SKM-1 (cell line): ENCODE results near the gene EFCAB8.

ENCODE experiments used
- DNase-seq: peaks from one replicate; lab custom pipeline; 2025; ENCODE audit not compliant: unreplicated experiment; lab: John Stamatoyannopoulos, UW

The EFCAB8 gene, protein sequence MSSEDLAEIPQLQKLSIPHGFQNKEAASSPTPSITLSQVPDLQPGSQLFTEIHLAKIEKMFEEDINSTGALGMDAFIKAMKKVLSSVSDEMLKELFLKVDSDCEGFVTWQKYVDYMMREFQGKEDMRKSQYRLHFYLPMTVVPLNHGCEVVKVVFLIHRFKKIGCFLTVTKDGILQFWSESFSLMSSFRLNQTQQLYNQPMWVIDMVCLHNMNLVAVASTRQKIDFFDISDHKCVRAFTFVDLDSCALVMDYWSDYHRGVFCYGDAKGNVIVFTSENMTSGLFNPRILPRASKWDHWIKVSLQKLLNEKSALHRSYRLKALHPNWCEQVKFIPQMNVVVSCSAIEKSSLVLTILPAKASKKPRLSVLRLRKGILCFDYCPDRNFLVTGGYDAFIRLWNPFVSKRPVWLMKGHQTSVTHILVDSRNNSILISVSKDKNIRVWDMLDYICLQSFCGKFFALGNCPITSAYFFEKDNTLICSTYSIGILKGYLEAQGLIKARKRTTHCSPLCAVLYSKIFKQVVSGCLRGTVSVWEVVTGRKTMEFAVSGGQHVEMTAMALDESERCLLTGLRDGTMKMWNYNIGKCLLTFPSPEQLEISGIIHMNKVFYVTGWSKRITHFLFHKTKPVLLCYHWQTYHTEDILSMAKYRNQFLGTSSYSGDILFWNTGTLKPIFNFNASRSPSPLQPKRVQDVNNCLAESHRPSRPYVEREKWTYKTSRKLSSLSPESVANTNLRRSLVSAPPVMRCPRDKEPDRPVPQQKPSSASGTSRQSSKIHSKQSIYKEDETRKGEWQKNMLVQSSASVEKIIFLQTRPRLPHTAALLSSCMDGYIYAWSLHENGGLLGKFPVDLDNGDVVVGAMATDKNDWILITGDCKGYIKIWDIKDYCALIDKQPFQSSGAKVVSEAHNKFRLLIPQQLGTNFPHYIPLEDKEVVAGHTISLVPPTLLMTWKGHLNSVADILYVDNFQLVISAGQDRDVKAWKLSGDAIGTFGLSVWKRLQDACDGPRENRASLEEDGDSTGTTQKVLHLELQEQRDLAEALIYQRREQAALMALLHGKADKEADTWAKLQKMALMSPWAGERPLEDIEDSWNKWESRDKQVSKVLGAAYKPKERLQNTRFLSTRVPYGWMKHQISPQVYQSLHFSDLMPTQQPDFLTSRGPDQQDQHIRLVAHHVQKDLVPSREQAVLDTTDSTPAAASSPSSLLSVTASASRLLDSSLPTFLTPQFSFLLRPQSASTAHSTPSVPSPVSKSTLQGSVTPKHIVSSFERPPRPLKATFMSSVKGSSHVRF

GRCh38 chr20:32858701-32859372 lies at the start of gene EFCAB8:
EFCAB8 (plus strand) TSS chr20:32858923; CDS start chr20:32863793, 4,870 bp downstream.
- DNase-seq = no peak

DNA sequence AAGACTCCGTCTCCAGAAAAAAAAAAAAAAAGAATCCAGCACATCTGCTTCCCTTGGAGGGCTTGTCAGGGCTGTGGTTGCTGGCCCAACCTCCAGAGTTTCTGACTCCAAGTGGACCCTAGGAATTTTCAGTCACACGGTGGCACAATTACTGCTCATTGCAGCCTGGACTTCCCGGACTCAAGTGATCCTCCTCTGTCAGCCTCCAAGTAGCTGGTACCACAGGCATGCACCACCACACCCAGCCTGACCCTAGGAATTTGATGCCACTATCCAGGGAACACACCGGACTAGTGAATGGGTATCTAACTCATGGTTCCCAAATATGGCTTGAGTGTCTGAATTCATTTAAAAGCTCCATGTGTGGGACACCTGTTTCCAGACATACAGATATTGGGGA lies 48.8 kb upstream of the EFCAB8 start:
- DNase-seq = no peak

DNA sequence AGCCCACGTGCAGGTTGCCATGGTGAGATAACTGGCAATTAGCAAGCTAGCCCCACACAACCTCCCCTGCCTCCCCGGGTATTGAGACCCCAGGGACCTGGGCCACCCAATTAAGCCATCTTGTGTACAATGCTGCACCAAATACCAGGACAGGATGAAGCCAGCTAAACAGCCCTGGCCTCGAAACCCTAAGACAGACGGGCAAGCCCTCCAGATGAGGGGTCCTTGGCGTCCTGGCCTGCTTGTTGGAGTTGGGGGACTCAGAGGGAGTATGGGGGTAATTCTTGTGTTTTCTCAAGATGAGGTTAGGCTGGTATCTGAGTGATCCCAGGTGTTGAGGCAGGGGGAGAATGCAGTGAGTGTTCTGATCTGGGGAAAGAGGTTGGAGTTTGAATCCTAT lies 47.8 kb upstream of the EFCAB8 start:
- no peak for DNase-seq

GRCh38 chr20:32811886-32812285 lies 46.8 kb upstream of the EFCAB8 start:
- no peak for DNase-seq

DNA sequence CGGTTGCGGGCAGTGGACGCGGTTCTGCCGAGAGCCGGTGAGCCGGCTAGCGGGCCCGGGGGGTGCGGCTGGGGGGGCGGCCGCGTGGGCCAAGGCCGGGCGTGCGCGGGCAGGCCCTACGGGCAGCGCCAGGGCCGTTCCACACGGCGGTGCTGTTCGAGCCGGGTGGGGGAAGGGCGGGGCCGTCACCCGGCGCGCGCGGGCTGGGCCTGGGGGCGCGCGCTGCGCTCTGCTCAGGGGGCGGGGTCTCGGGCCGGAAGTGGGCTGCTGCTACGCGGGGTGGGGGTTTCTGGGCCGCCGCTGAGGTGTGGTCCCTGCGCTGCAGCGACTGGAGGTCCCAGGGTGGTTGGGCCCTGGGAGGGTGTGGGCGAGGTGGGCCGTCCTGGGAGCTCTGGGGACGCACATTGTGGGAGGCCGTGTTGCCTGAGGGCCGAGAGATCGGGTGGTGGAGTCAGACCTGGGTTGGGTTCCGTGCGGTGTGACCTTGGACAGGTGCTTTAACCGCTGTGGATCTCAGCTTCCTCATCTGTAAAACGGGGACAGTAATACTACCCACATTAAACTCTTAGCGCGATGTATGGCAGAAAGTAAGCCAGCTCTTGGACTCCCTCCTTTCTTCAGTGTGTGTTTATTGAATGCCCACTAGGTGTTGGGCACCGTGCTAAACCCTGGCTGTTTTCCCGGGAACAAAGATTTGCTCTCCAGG lies 38.6 kb upstream of the EFCAB8 start:
- no peak for DNase-seq

- DNase-seq = no peak
Measured at GRCh38 chr20:32820698-32821377, 37.9 kb upstream of the EFCAB8 start.

DNA sequence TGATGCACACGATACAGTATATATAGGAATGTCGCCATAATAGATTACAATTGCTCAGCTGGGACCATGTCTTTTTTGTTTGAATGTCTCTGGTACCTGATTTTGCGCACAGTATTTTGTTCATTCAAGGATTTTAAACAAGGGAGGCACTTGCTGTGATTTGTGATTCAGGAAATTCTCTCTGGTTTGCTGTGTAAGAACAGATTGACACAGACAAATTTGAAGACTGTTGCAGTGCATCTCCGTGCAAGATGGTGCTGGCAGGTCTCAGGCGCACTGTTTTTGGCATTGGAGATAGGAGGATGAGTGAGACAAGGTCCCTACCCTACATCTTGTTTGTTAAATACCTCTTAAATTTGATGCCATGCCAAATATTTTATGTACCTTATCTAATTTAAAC lies 36.5 kb upstream of the EFCAB8 start:
- no peak for DNase-seq

- no peak for DNase-seq
Measured at GRCh38 chr20:32823078-32823477, 35.6 kb upstream of the EFCAB8 start.

- no peak for DNase-seq
Measured at GRCh38 chr20:32823737-32824588, 34.8 kb upstream of the EFCAB8 start.

GRCh38 chr20:32828029-32828680 lies 30.6 kb upstream of the EFCAB8 start:
- no peak for DNase-seq

DNA sequence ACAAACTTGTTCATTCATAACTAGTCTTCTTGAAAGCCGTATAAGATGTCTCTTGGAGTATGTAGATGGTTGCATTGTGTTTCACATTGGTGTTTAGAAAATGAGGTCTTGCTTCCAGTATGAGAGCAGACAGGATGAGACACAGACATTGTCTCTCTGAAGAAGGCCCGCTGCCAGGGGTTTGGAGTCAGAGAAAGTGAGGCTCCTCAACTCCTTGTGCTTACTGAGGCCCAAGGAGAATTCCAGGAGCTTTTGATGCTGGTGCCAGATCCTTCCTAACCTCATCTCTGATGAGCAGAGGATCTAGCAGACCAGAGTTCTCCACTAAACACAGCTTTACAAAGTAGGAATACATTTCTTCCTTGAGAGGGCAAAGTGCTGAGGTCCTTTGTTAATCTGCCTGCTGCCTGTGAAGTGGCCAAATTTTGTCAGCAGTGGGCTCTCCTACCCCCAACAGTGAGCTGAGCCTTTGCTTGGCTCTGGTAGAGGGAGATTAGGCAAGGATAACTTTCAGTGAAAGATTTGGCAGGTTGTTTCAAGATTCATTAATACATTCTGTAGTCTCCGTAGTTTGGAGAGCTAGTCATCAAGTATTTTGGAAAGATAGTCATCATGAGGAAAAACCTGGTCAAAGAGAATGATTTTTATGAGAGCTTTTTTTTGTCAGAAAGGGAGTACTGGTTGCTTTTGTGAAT lies 29.3 kb upstream of the EFCAB8 start:
- no peak for DNase-seq

GRCh38 chr20:32830437-32830836 lies 28.3 kb upstream of the EFCAB8 start:
- peak; percentile 65 for DNase-seq

DNA sequence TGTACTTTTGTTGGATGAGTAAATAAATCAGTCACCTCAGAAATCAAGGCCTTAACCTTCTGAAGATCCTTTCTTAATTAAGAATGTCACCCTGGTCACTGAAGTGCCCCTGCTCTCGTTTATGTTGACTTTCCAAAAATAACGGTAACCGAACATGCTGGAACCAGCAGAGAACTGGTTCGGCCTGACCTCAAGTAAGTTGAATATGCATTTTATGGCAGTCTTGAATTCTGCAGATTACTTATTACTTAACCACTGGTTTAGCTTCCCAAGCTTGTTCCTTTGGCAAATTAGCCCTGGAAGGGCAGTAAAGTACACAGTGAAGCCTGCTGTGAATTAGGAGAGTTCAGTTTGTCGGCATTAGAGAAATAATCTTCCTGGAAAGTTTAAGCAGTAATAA lies 26.7 kb upstream of the EFCAB8 start:
- DNase-seq = no peak

DNA sequence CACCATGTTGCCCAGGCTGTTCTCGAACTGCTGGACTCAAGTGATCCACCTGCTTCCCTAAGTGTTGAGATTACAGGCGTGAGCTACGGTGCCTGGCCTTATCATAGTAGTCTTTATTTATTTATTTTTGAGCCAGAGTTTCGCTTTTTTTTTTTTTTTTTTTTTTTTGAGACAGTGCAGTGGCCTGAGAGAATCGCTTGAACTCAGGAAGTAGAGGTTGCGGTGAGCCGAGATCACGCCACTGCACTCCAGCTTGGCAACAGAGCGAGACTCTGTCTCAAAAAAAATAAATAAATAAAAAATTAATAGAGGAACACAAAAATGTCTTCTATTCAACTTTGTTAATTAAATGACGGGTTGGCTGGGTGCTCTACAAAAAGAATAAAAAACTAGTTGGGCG lies 26.1 kb upstream of the EFCAB8 start:
- no peak for DNase-seq

DNA sequence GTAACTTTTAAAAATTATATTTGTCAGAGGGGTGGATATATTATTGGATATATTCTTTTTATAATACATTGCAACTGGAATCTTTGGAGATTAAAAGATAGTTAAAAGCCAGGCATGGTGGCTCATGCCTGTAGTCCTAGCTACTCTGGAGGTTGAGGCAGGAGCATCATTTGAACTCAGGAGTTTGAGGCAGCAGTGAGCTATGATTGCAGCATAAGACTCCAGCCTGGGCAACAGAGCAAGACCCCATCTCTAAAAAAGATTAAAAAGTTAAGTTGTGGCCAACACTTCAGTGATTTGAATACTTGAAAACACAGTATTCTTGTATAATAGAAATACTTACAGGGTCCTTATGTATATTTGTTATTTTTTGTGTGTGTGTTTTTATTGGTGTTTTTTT lies 23.8 kb upstream of the EFCAB8 start:
- DNase-seq = no peak

- DNase-seq = no peak
Measured at GRCh38 chr20:32837157-32837556, 21.6 kb upstream of the EFCAB8 start.

- DNase-seq = no peak
Measured at GRCh38 chr20:32839227-32839981, 19.3 kb upstream of the EFCAB8 start.
